ENCODE measurements around the gene RICTOR.

GRCh38 chr5:38936269-38936668, 137.9 kb downstream of the RICTOR start:
- TF ChIP-seq CTCF (IDR thresholded peaks at IDR 0.05): no peak
- no peak for TF ChIP-seq EZH2 (IDR thresholded peaks at IDR 0.05)

All from neural progenitor cell (in vitro differentiated cells).